ENCODE results near the gene ARHGEF2.
A peak's percentile ranks its signal among the peaks of the same experiment; 100 is the strongest.
"Not testable (repeated sequence)": the region's sequence is repeated elsewhere in the genome, so short reads cannot be mapped to it uniquely, and the experiment has no call there.

ARHGEF2 gene

DNA sequence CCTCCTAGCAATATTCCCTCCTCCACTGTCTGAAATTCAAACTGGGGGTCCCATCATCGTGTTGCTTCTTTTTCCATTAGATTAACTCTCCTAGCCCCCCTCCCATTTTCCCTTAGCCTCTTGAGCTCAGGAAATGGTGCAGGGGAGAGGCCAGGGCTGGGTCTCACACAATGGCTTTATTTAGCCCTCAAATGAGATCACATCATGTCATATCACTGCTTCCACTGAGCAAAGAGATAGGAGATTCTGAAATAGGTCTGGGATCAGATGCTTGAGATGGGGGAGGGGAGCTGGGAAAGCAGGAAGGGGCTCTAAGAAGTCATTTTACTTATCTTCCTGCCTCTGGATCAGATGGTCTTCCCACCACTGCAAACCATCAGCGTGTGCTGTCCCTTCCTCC lies 17.8 kb upstream of the ARHGEF2 start:
- no peaks in the 10 kb centered on the region for H3K27me3 ChIP-seq (ENCODE audit: control insufficient read depth in 1 of 2, insufficient read depth in 2 of 2, low read length in 2 of 2)
- no peaks in the 10 kb centered on the region for H3K36me3 ChIP-seq (ENCODE audit: control insufficient read depth in 1 of 2, insufficient read depth in 2 of 2, low read length in 2 of 2)
- H3K9me3 ChIP-seq (ENCODE audit: control insufficient read depth in 1 of 2, low read length in 2 of 2), result no peaks in the 10 kb centered on the region
- no peak overlapping the region for H3K4me3 ChIP-seq (ENCODE audit: low read depth in 1 of 2, low read length in 2 of 2)
- H3K27ac ChIP-seq (ENCODE audit: low read depth, low read length), result no peak overlapping the region
- H3K4me1 ChIP-seq (ENCODE audit: control insufficient read depth in 1 of 2, insufficient read depth in 2 of 2, low read length in 2 of 2), result peaks cover 0 to 3% of the 10 kb centered on the region in 2 donors
- H3K9ac ChIP-seq (ENCODE audit: low read depth in 1 of 2, low read length in 2 of 2), result no peak overlapping the region

DNA sequence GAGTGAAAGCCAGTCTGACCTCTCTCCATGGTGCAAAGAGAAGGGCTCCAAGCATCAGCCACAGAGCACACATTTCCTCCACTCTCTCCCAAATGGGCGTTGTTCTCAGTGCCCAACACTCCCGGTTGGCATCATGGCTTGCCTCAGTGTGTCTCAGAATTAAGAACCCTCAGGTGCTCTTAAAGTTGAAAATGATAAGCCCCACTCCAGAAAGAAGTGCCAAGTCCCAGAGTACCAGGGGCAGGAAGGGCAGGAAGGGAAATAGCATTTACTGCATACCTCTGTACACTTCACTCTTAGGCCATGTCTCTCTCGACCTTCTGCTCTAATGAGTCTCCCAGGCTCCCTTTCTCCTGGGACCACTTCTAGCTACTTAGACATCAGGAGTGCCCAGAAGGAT lies 15.2 kb upstream of the ARHGEF2 start:
- Histone ChIP-seq H3K4me3 (ENCODE audit: low read depth in 1 of 2, low read length in 2 of 2) (no peak overlapping the region), H3K9ac (ENCODE audit: low read depth in 1 of 2, low read length in 2 of 2) (no peak overlapping the region), H3K9me3 (ENCODE audit: control insufficient read depth in 1 of 2, low read length in 2 of 2) (no peaks in the 10 kb centered on the region), H3K27ac (ENCODE audit: low read depth, low read length) (no peak overlapping the region), H3K4me1 (ENCODE audit: control insufficient read depth in 1 of 2, insufficient read depth in 2 of 2, low read length in 2 of 2) (peaks cover 9 to 10% of the 10 kb centered on the region in 2 donors), H3K36me3 (ENCODE audit: control insufficient read depth in 1 of 2, insufficient read depth in 2 of 2, low read length in 2 of 2) (no peaks in the 10 kb centered on the region), H3K27me3 (ENCODE audit: control insufficient read depth in 1 of 2, insufficient read depth in 2 of 2, low read length in 2 of 2) (no peaks in the 10 kb centered on the region)

DNA sequence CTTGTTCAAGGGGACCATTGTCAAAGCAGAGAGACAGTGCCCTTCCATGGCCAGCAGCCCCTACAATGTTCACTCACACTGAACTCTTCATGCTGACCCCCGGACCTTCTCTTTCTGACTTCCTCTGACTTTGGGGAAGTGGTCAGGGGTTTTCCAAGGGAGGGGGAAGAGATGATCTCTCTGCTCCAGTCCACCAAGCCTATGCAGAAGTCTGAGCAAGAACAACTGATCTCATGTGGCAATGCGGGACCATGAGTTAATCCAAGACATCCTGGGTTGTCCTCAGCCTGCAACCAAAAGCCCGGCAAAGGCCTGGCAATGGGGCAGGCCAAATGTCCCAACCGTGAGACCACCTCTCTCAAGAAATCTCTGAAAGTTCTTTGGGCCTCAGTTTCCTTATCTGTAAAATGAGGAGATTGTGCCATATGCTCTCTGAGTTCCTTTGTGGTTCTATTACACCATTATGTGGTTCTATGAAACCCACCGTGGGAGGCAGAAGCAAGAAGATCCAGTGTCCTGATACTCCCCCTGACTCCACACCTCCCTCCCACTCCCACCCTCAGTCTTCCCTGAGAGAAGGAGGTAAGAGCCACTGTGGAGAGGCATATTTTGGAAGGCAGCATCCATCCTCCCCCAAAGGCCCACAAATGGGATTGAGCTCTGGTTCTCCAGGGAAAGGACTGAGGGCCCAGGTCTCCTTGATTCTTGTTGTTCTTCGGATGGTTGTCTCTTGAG lies 11.8 kb upstream of the ARHGEF2 start:
- Histone ChIP-seq H3K9me3 (ENCODE audit: control insufficient read depth in 1 of 2, low read length in 2 of 2) (no peaks in the 10 kb centered on the region), H3K4me1 (ENCODE audit: control insufficient read depth in 1 of 2, insufficient read depth in 2 of 2, low read length in 2 of 2) (peaks cover 9 to 10% of the 10 kb centered on the region in 2 donors), H3K27ac (ENCODE audit: low read depth, low read length) (no peak overlapping the region), H3K4me3 (ENCODE audit: low read depth in 1 of 2, low read length in 2 of 2) (no peak overlapping the region), H3K36me3 (ENCODE audit: control insufficient read depth in 1 of 2, insufficient read depth in 2 of 2, low read length in 2 of 2) (no peaks in the 10 kb centered on the region), H3K27me3 (ENCODE audit: control insufficient read depth in 1 of 2, insufficient read depth in 2 of 2, low read length in 2 of 2) (no peaks in the 10 kb centered on the region), H3K9ac (ENCODE audit: low read depth in 1 of 2, low read length in 2 of 2) (no peak overlapping the region)

DNA sequence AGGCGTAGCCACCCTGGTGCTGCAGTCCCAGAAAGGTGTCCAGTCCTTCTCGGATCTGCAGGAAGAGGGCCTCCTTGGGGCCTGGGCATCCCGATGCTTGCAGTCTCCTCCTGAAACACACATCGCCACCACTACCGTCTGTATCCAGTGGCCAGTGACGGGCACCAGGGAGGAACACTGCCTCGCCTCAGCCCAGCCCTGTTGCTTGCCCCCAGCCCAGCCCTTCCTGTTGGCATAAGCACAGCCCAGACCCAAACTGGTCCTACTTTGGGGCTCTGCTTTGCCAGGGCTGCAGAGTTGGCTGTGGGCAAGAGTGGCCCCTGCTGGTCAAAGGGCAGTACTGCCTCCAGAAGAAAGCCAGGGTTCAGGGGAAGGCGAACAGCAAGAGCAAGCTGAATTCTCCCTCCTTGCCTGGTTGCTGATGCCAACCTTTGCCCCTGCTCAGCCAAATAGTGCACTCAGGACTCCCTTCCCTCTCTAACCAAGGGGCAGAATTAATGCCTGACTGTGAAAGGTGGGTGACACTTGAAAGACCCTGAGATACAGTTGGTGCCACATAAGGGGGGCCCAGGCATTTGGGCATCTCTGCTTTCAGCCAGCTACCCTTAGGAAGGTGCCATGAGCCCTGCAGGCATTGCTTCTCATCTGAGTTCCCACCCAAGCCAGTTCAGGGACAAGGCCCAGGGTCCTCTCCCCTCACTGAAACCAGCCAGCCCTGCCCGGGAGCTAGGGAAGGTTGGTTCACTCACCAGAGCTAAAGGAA lies 11.1 kb upstream of the ARHGEF2 start:
- Histone ChIP-seq H3K4me3 (ENCODE audit: low read depth in 1 of 2, low read length in 2 of 2) (peak overlapping the region; percentile 38 to 48), H3K4me1 (ENCODE audit: control insufficient read depth in 1 of 2, insufficient read depth in 2 of 2, low read length in 2 of 2) (peaks cover 9 to 11% of the 10 kb centered on the region in 2 donors), H3K27me3 (ENCODE audit: control insufficient read depth in 1 of 2, insufficient read depth in 2 of 2, low read length in 2 of 2) (no peaks in the 10 kb centered on the region), H3K9ac (ENCODE audit: low read depth in 1 of 2, low read length in 2 of 2) (peak overlapping the region in 1 of 2 donors; percentile 13), H3K36me3 (ENCODE audit: control insufficient read depth in 1 of 2, insufficient read depth in 2 of 2, low read length in 2 of 2) (no peaks in the 10 kb centered on the region), H3K9me3 (ENCODE audit: control insufficient read depth in 1 of 2, low read length in 2 of 2) (no peaks in the 10 kb centered on the region), H3K27ac (ENCODE audit: low read depth, low read length) (no peak overlapping the region)

DNA sequence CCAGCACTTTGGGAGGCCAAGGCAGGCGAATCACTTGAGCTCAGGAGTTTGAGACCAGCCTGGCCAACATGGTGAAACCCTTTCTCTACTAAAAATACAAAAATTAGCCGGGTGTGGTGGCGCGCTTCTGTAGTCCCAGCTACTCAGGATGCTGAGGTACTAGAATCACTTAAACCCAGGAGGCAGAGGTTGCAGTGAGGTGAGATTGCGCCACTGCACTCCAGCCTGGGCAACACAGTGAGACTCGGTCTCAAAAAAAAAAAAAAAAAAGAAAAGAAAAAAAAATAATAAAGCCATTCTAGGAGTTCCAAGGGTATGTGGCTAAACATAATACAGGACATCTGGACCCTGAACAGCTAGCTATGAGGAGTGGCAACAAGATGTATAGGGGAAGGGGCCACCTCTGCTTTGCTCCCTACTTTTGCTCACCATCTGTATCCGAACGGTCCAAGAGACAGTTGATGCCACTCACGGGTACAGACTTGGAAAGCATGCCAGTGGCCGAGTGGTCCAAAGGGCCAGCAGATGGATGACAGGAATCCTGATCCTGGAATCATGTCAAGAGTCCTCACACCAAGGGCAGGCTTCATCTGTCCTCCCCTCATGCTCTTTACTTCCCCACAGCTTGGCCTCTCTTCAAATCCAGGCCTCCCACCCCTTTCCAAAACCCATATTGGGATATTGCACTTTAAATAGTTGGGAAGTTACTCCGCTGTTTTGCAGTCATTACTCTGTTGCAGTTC lies 6.7 kb upstream of the ARHGEF2 start:
- H3K9me3 ChIP-seq (ENCODE audit: control insufficient read depth in 1 of 2, low read length in 2 of 2); H3K27ac ChIP-seq (ENCODE audit: low read depth, low read length); H3K9ac ChIP-seq (ENCODE audit: low read depth in 1 of 2, low read length in 2 of 2); H3K36me3 ChIP-seq (ENCODE audit: control insufficient read depth in 1 of 2, insufficient read depth in 2 of 2, low read length in 2 of 2); H3K27me3 ChIP-seq (ENCODE audit: control insufficient read depth in 1 of 2, insufficient read depth in 2 of 2, low read length in 2 of 2); H3K4me3 ChIP-seq (ENCODE audit: low read depth in 1 of 2, low read length in 2 of 2): not testable (repeated sequence)
- H3K4me1 ChIP-seq (ENCODE audit: control insufficient read depth in 1 of 2, insufficient read depth in 2 of 2, low read length in 2 of 2), result peaks cover 47 to 51% of the 10 kb centered on the region in 2 donors

DNA sequence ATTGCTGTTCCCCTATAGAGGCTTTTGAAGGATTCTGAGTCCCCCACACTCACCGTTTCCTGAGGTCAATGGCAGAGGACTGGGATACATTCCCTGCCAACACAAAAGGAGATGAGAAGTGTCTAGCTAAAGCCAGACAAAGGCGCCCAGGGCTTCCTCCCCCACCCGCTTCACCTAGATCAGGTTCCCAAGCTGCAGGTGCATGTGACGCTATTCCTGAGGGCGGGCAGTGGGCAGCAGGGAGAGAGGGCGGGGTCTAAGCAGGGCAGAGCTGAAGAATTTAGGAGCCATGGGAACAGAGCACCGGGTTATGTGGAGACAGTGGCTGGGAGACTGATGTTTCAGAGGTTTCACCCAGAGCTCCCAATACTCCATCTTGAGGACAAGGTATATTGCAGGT lies 6.0 kb upstream of the ARHGEF2 start:
- Histone ChIP-seq H3K27ac (ENCODE audit: low read depth, low read length) (no peak overlapping the region), H3K27me3 (ENCODE audit: control insufficient read depth in 1 of 2, insufficient read depth in 2 of 2, low read length in 2 of 2) (no peaks in the 10 kb centered on the region), H3K4me3 (ENCODE audit: low read depth in 1 of 2, low read length in 2 of 2) (no peak overlapping the region), H3K4me1 (ENCODE audit: control insufficient read depth in 1 of 2, insufficient read depth in 2 of 2, low read length in 2 of 2) (peaks cover 49 to 54% of the 10 kb centered on the region in 2 donors), H3K9me3 (ENCODE audit: control insufficient read depth in 1 of 2, low read length in 2 of 2) (no peaks in the 10 kb centered on the region), H3K36me3 (ENCODE audit: control insufficient read depth in 1 of 2, insufficient read depth in 2 of 2, low read length in 2 of 2) (peaks cover 0 to 6% of the 10 kb centered on the region in 2 donors), H3K9ac (ENCODE audit: low read depth in 1 of 2, low read length in 2 of 2) (no peak overlapping the region)

DNA sequence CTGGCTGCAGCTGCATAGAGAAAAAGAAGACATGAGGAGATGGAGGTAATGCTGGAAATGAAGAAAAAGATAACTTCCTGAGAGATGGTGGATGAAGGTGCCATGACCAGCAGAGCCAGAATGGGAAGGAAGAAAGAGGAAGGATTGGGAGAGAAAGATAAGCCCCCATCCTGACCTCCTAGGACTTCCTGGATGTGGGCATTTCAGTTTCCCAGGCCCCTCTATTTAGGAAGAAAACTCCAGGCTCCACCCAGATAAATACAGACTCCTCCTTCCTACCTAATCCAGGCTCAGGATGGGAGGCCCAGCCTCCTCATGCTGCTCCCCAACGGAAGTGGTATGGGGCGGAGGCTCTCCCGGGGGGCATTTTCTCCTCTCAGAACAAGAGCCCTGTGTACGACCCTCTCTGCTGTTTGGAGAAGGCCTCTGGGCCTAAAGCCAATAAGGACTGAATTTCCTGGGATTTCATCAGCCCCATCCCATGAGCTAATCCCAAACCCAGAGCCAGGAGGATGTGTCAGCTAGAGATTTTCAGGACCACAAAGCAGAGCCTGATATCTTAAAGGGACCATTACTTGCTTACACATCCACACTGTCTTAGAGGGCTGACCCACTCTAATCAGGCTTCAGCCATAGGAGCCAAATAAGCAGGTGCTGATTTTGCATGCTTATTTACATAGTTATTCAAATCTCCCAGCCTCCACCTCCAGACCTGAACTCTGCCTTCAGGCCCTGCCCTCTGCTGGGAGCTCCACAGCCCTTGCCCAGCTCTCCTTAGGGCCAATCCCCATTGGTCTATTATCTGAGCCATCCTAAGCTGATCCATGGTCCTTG lies 5.1 kb upstream of the ARHGEF2 start:
- H3K36me3 ChIP-seq (ENCODE audit: control insufficient read depth in 1 of 2, insufficient read depth in 2 of 2, low read length in 2 of 2), result peaks cover 0 to 6% of the 10 kb centered on the region in 2 donors
- no peaks in the 10 kb centered on the region for H3K9me3 ChIP-seq (ENCODE audit: control insufficient read depth in 1 of 2, low read length in 2 of 2)
- H3K27me3 ChIP-seq (ENCODE audit: control insufficient read depth in 1 of 2, insufficient read depth in 2 of 2, low read length in 2 of 2), result no peaks in the 10 kb centered on the region
- peak overlapping the region in 1 of 2 donors; percentile 28 for H3K4me3 ChIP-seq (ENCODE audit: low read depth in 1 of 2, low read length in 2 of 2)
- H3K9ac ChIP-seq (ENCODE audit: low read depth in 1 of 2, low read length in 2 of 2), result no peak overlapping the region
- no peak overlapping the region for H3K27ac ChIP-seq (ENCODE audit: low read depth, low read length)
- H3K4me1 ChIP-seq (ENCODE audit: control insufficient read depth in 1 of 2, insufficient read depth in 2 of 2, low read length in 2 of 2), result peaks cover 50 to 56% of the 10 kb centered on the region in 2 donors

DNA sequence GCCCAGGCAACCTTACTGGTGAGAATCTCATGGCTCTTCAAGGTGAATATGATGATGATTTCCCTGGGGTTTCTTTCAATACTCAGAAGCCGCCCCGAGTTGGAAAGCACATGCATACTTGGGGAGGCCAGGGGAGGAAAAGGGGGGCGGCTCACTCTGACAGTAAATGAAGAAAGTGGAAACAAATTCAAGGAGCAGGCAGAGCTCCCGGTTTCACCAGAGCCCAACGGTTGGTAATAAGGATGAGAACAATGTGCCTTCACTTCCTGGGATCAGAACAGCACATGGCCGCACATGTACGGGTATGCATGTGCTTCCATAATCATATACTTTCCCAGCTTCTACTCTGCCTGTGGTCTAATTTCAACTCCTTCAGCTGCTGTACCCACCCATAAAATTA lies 3.8 kb upstream of the ARHGEF2 start:
- Histone ChIP-seq H3K36me3 (ENCODE audit: control insufficient read depth in 1 of 2, insufficient read depth in 2 of 2, low read length in 2 of 2) (peaks cover 0 to 6% of the 10 kb centered on the region in 2 donors), H3K4me1 (ENCODE audit: control insufficient read depth in 1 of 2, insufficient read depth in 2 of 2, low read length in 2 of 2) (peaks cover 53 to 61% of the 10 kb centered on the region in 2 donors), H3K9ac (ENCODE audit: low read depth in 1 of 2, low read length in 2 of 2) (no peak overlapping the region), H3K9me3 (ENCODE audit: control insufficient read depth in 1 of 2, low read length in 2 of 2) (no peaks in the 10 kb centered on the region), H3K27ac (ENCODE audit: low read depth, low read length) (no peak overlapping the region), H3K4me3 (ENCODE audit: low read depth in 1 of 2, low read length in 2 of 2) (no peak overlapping the region), H3K27me3 (ENCODE audit: control insufficient read depth in 1 of 2, insufficient read depth in 2 of 2, low read length in 2 of 2) (no peaks in the 10 kb centered on the region)

DNA sequence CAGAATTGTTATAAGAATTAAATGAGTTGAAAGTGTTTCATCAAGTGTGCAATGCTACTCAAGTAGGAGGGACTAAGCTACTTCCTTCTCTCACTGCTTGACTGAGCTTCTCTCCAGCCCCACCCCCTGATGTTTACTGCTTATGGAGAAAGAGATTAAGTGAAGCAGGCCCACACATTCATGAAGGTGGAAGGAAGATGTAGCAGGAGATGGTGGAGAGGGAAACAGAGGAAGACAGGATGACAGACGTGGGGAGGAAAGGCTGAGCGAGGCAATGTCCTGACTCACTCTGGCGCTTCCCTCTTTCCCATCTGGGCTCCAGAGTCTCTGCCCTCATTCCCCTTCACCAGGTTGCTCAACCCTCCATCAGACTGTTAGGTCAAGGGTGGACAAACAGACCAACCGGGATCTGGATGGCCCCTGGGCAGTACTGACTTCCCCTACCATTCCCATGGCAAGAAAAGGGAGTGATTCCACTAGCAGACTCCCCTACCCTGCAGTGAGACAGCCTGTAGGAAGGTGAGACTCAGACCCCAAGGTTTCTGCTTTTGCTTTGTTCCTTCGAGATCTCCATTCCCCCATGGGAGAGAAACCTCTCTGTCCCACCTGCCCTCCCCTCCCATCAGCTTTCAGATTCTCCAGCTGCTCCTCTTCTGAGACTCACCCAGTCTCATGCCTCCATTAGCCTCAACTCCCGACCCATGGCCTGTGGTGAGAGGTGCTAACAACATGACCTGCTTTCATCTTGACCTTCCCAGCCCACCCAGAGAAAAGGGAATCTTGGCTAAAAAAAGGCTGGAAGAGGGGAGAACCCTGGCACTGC lies 3.1 kb upstream of the ARHGEF2 start:
- peak overlapping the region; percentile 4 to 22 for H3K9ac ChIP-seq (ENCODE audit: low read depth in 1 of 2, low read length in 2 of 2)
- peaks cover 0 to 6% of the 10 kb centered on the region in 2 donors for H3K36me3 ChIP-seq (ENCODE audit: control insufficient read depth in 1 of 2, insufficient read depth in 2 of 2, low read length in 2 of 2)
- peaks cover 58 to 68% of the 10 kb centered on the region in 2 donors for H3K4me1 ChIP-seq (ENCODE audit: control insufficient read depth in 1 of 2, insufficient read depth in 2 of 2, low read length in 2 of 2)
- peak overlapping the region; percentile 4 to 18 for H3K4me3 ChIP-seq (ENCODE audit: low read depth in 1 of 2, low read length in 2 of 2)
- H3K9me3 ChIP-seq (ENCODE audit: control insufficient read depth in 1 of 2, low read length in 2 of 2), result no peaks in the 10 kb centered on the region
- H3K27ac ChIP-seq (ENCODE audit: low read depth, low read length), result peak overlapping the region; percentile 53
- H3K27me3 ChIP-seq (ENCODE audit: control insufficient read depth in 1 of 2, insufficient read depth in 2 of 2, low read length in 2 of 2), result no peaks in the 10 kb centered on the region

All from duodenal mucosa (tissue), 2 donors.